SU-DHL-6 (cell line): ENCODE results near the gene CR1L.

Source experiments
- H2AFZ ChIP-seq: fragments of 200-600 bp; sonication (generic); 2 replicates; pipeline ENCODE4 v1.6.1; 2014; ENCODE audit warnings: low read depth, mild to moderate bottlenecking, moderate library complexity, mixed read lengths, antibody characterized with exemption, low read length; ENCODE audit not compliant: severe bottlenecking
- H3F3A ChIP-seq: fragments of 200-600 bp; shearing (Covaris generic); 2 replicates; pipeline ENCODE4 v1.6.0; 2016; ENCODE audit warnings: antibody characterized with exemption, mild to moderate bottlenecking; ENCODE audit not compliant: insufficient read depth
- H3K27ac ChIP-seq: fragments of 200-600 bp; sonication (generic); 2 replicates; pipeline ENCODE4 v1.5.1; 2016; ENCODE audit warnings: low read depth, mild to moderate bottlenecking, low read length, moderate library complexity, mixed read lengths
- H3K27me3 ChIP-seq: fragments of 200-600 bp; sonication (generic), shearing (Covaris generic); 2 replicates; pipeline ENCODE4 v1.6.0; 2014; ENCODE audit warnings: mild to moderate bottlenecking, low read length
- H3K36me3 ChIP-seq: fragments of 200-600 bp; sonication (generic); 2 replicates; pipeline ENCODE4 v1.6.1; 2014; ENCODE audit warnings: mild to moderate bottlenecking, low read length, mixed read lengths
- H3K4me2 ChIP-seq: fragments of 300-600, 200-600 bp; shearing (Covaris generic), sonication (generic); 2 replicates; pipeline ENCODE4 v1.6.0; 2014; ENCODE audit warnings: low read length, low read depth, mild to moderate bottlenecking; ENCODE audit not compliant: poor library complexity, severe bottlenecking
- H3K4me3 ChIP-seq: fragments of 200-600 bp; sonication (generic); 2 replicates; pipeline ENCODE4 v1.5.1; 2014; ENCODE audit warnings: antibody characterized with exemption, low read length, mild to moderate bottlenecking, mixed read lengths; ENCODE audit not compliant: insufficient read depth, poor library complexity, severe bottlenecking
- H3K79me2 ChIP-seq: fragments of 200-600 bp; sonication (generic); 2 replicates; pipeline ENCODE4 v1.6.1; 2014; ENCODE audit warnings: mild to moderate bottlenecking, low read length, moderate library complexity; ENCODE audit not compliant: insufficient read depth
- H3K9ac ChIP-seq: fragments of 200-600 bp; sonication (generic); 2 replicates; pipeline ENCODE4 v1.7.0; 2014; ENCODE audit warnings: mild to moderate bottlenecking, low read length
- H3K9me2 ChIP-seq: fragments of 200-600 bp; sonication (generic); replicated peaks from 2 replicates; pipeline ENCODE4 v1.6.1; 2014; ENCODE audit warnings: low read length; ENCODE audit not compliant: insufficient read depth
- H3K9me3 ChIP-seq: fragments of 200-600 bp; sonication (generic); 2 replicates; pipeline ENCODE4 v1.6.1; 2014; ENCODE audit warnings: low read length, mixed read lengths; ENCODE audit not compliant: insufficient read depth
- H4K20me1 ChIP-seq: fragments of 200-600 bp; sonication (generic); 2 replicates; pipeline ENCODE4 v1.6.1; 2014; ENCODE audit warnings: low read depth, mild to moderate bottlenecking, antibody characterized with exemption, low read length, moderate library complexity, mixed read lengths
- CTCF ChIP-seq: fragments of 200-600 bp; sonication (generic); IDR thresholded peaks from one replicate; pipeline ENCODE4 v1.5.1; 2017; ENCODE audit warnings: antibody characterized with exemption, mild to moderate bottlenecking, low read length, moderate library complexity; ENCODE audit not compliant: insufficient read depth, poor library complexity, severe bottlenecking
- EZH2phosphoT487 ChIP-seq: fragments of 200-600 bp; sonication (generic), shearing (Covaris generic); conservative IDR thresholded peaks from 2 replicates; pipeline ENCODE4 v1.6.1; 2018; ENCODE audit warnings: mild to moderate bottlenecking, antibody characterized with exemption, low read length, moderate library complexity, mixed read lengths

CR1L gene

GRCh38 chr1:207648334-207649209 is 3.6 kb downstream of the CR1L start:
- Histone ChIP-seq H3K4me3 (no peak overlapping the region), H3F3A (no peaks in the 10 kb centered on the region), H3K9me3 (no peaks in the 10 kb centered on the region), H4K20me1 (no peaks in the 10 kb centered on the region), H3K27me3 (no peaks in the 10 kb centered on the region), H3K4me2 (no peak overlapping the region), H3K79me2 (no peaks in the 10 kb centered on the region), H2AFZ (no peak overlapping the region), H3K9me2 (no peaks in the 10 kb centered on the region), H3K36me3 (no peaks in the 10 kb centered on the region), H3K27ac (no peak overlapping the region), H3K9ac (no peak overlapping the region)
- TF ChIP-seq CTCF = no peak

- H3K27ac ChIP-seq = no peak overlapping the region
- TF ChIP-seq EZH2phosphoT487 (no peak), CTCF (no peak)
- no peaks in the 10 kb centered on the region for H4K20me1 ChIP-seq
- H3K4me3 ChIP-seq = no peak overlapping the region
- no peaks in the 10 kb centered on the region for H3K9me2 ChIP-seq
- no peaks in the 10 kb centered on the region for H3K27me3 ChIP-seq
- H3K79me2 ChIP-seq = no peaks in the 10 kb centered on the region
- no peak overlapping the region for H2AFZ ChIP-seq
- H3K4me2 ChIP-seq = no peak overlapping the region
- no peaks in the 10 kb centered on the region for H3K9me3 ChIP-seq
- no peaks in the 10 kb centered on the region for H3F3A ChIP-seq
- no peaks in the 10 kb centered on the region for H3K36me3 ChIP-seq
- H3K9ac ChIP-seq = no peak overlapping the region
Measured at GRCh38 chr1:207649210-207649753, 4.3 kb downstream of the CR1L start.

GRCh38 chr1:207649865-207650580 is 5.1 kb downstream of the CR1L start:
- no peak for TF ChIP-seq EZH2phosphoT487
- TF ChIP-seq CTCF = no peak
- Histone ChIP-seq H3K9ac (no peak overlapping the region), H3K27me3 (no peaks in the 10 kb centered on the region), H3K27ac (no peak overlapping the region), H3K4me3 (no peak overlapping the region), H3K79me2 (no peaks in the 10 kb centered on the region), H3K4me2 (no peak overlapping the region), H3K9me3 (no peaks in the 10 kb centered on the region), H2AFZ (no peak overlapping the region), H3F3A (no peaks in the 10 kb centered on the region), H3K36me3 (no peaks in the 10 kb centered on the region), H3K9me2 (no peaks in the 10 kb centered on the region), H4K20me1 (no peaks in the 10 kb centered on the region)
